ENCODE measurements around the gene KPTN. TPM values are rescaled to one million over a fixed set of nuclear protein-coding genes. Genes with fewer than 3 reads are reported as not detected.

Gene KPTN
- total RNA-seq, 1 experiment from 2014 or later: 8.0 TPM

DNA sequence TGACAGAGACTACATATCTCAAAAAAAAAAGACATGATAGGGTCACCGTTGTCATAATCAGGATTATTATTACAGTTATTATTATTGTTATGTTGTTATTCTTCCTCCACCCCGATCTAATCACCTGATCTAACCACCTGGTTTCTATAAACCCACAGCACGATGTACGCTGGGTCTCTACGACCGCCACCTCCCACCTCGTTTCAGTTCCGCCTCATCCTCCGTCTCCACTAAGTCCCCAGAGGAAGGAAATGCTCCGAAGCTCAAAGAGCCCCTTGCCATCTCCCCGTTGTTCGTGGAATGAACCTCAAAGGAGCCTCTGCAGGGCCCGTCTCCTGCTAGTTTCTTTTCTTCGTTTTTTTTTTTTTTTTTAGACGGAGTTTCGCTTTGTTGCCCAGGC is 48.8 kb downstream of the KPTN start:
- DNase-seq (no peak), ATAC-seq (no peak)
- no peaks in the 10 kb centered on the region for H3K9me2 ChIP-seq (replicated peaks; ENCODE audit: low read length)
- H3K4me1 ChIP-seq (ENCODE audit: insufficient read depth, low read length): no peaks in the 10 kb centered on the region
- no peaks in the 10 kb centered on the region for H3K9me3 ChIP-seq (ENCODE audit: low read length)
- no peaks in the 10 kb centered on the region for H3K79me2 ChIP-seq (ENCODE audit: low read length)
- no peaks in the 10 kb centered on the region for H3K36me3 ChIP-seq (ENCODE audit: low read depth, low read length)
- no peaks in the 10 kb centered on the region for H4K20me1 ChIP-seq (ENCODE audit: low read length)
- no peaks in the 10 kb centered on the region for H3F3A ChIP-seq (ENCODE audit: low read length, unreplicated experiment)
- intact Hi-C loops (cut with micrococcal nuclease): loop anchor here (5.0 to 10.0 kb wide), 2 partner anchors 80 to 162 kb away; partner anchors contain the start of gene NAPA
- H3K27ac ChIP-seq (ENCODE audit: low read length): no peak overlapping the region
- no peaks in the 10 kb centered on the region for H3K27me3 ChIP-seq (ENCODE audit: low read length)
- no peak overlapping the region for H3K4me2 ChIP-seq (ENCODE audit: low read length)
- no peak for TF ChIP-seq EZH2phosphoT487 (IDR thresholded peaks at IDR 0.05; ENCODE audit: borderline replicate concordance, low read length)
- TF ChIP-seq EZH2 (IDR thresholded peaks at IDR 0.05; ENCODE audit: low read length, unreplicated experiment): no peak
- TF ChIP-seq, protein P1, sequence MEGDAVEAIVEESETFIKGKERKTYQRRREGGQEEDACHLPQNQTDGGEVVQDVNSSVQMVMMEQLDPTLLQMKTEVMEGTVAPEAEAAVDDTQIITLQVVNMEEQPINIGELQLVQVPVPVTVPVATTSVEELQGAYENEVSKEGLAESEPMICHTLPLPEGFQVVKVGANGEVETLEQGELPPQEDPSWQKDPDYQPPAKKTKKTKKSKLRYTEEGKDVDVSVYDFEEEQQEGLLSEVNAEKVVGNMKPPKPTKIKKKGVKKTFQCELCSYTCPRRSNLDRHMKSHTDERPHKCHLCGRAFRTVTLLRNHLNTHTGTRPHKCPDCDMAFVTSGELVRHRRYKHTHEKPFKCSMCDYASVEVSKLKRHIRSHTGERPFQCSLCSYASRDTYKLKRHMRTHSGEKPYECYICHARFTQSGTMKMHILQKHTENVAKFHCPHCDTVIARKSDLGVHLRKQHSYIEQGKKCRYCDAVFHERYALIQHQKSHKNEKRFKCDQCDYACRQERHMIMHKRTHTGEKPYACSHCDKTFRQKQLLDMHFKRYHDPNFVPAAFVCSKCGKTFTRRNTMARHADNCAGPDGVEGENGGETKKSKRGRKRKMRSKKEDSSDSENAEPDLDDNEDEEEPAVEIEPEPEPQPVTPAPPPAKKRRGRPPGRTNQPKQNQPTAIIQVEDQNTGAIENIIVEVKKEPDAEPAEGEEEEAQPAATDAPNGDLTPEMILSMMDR (conservative IDR thresholded peaks at IDR 0.05; ENCODE audit: low read depth, low read length): no peak
- ChIA-PET CTCF (interaction anchor here (0.6 kb wide), 1 partner anchor 15 kb away, joined by 4 read pairs; no protein-coding TSS in a partner anchor), POLR2A (ENCODE audit: unreplicated experiment) (no interaction called here)
- no TSS peak for BruUV-seq (replicated peaks)
- no peak overlapping the region for H3K9ac ChIP-seq (ENCODE audit: low read length)
- no peak overlapping the region for H3K4me3 ChIP-seq (ENCODE audit: low read length)
- H2AFZ ChIP-seq (ENCODE audit: low read length): no peak overlapping the region

GRCh38 chr19:47434088-47434487 is 49.9 kb downstream of the KPTN start:
- Histone ChIP-seq H3K36me3 (ENCODE audit: low read depth, low read length) (no peaks in the 10 kb centered on the region), H3K27ac (ENCODE audit: low read length) (no peak overlapping the region), H4K20me1 (ENCODE audit: low read length) (no peaks in the 10 kb centered on the region), H3K4me2 (ENCODE audit: low read length) (no peak overlapping the region), H2AFZ (ENCODE audit: low read length) (no peak overlapping the region), H3K27me3 (ENCODE audit: low read length) (no peaks in the 10 kb centered on the region), H3K4me1 (ENCODE audit: insufficient read depth, low read length) (no peaks in the 10 kb centered on the region), H3F3A (ENCODE audit: low read length, unreplicated experiment) (no peaks in the 10 kb centered on the region), H3K4me3 (ENCODE audit: low read length) (no peak overlapping the region), H3K9me2 (replicated peaks; ENCODE audit: low read length) (no peaks in the 10 kb centered on the region), H3K9me3 (ENCODE audit: low read length) (no peaks in the 10 kb centered on the region), H3K9ac (ENCODE audit: low read length) (no peak overlapping the region), H3K79me2 (ENCODE audit: low read length) (no peaks in the 10 kb centered on the region)
- POLR2A ChIA-PET (ENCODE audit: unreplicated experiment): no interaction called here
- no peak for DNase-seq
- TF ChIP-seq EZH2phosphoT487 (IDR thresholded peaks at IDR 0.05; ENCODE audit: borderline replicate concordance, low read length) (no peak), EZH2 (IDR thresholded peaks at IDR 0.05; ENCODE audit: low read length, unreplicated experiment) (no peak)
- TF ChIP-seq, protein P1 (conservative IDR thresholded peaks at IDR 0.05; ENCODE audit: low read depth, low read length): no peak
- no peak for ATAC-seq
- CTCF ChIA-PET: no interaction called here
- intact Hi-C loops (cut with micrococcal nuclease): loop anchor here (10.0 kb wide), 1 partner anchor 81 kb away; the partner anchor contains the start of gene NAPA
- no TSS peak for BruUV-seq (replicated peaks)

- ChIA-PET CTCF (no interaction called here), POLR2A (ENCODE audit: unreplicated experiment) (interaction anchor here (0.6 kb wide), 1 partner anchor 79 kb away, joined by 5 read pairs; no protein-coding TSS in a partner anchor)
- H3K9me2 ChIP-seq (replicated peaks; ENCODE audit: low read length): no peaks in the 10 kb centered on the region
- H3F3A ChIP-seq (ENCODE audit: low read length, unreplicated experiment): no peaks in the 10 kb centered on the region
- no peaks in the 10 kb centered on the region for H3K27me3 ChIP-seq (ENCODE audit: low read length)
- H3K9me3 ChIP-seq (ENCODE audit: low read length): no peaks in the 10 kb centered on the region
- H3K27ac ChIP-seq (ENCODE audit: low read length): no peak overlapping the region
- no peak overlapping the region for H3K9ac ChIP-seq (ENCODE audit: low read length)
- H3K79me2 ChIP-seq (ENCODE audit: low read length): no peaks in the 10 kb centered on the region
- ATAC-seq (no peak), DNase-seq (no peak)
- H3K4me2 ChIP-seq (ENCODE audit: low read length): no peak overlapping the region
- no peaks in the 10 kb centered on the region for H3K36me3 ChIP-seq (ENCODE audit: low read depth, low read length)
- no TSS peak for BruUV-seq (replicated peaks)
- H2AFZ ChIP-seq (ENCODE audit: low read length): no peak overlapping the region
- TF ChIP-seq, protein P1 (conservative IDR thresholded peaks at IDR 0.05; ENCODE audit: low read depth, low read length): no peak
- peaks cover 4% of the 10 kb centered on the region; the same call in 1 of the 2 replicates for H3K4me1 ChIP-seq (ENCODE audit: insufficient read depth, low read length)
- intact Hi-C loops (cut with micrococcal nuclease): loop anchor here (10.0 kb wide), 1 partner anchor 82 kb away; the partner anchor contains the start of gene NAPA
- H3K4me3 ChIP-seq (ENCODE audit: low read length): no peak overlapping the region
- H4K20me1 ChIP-seq (ENCODE audit: low read length): no peaks in the 10 kb centered on the region
Observed at GRCh38 chr19:47433121-47433520, 50.9 kb downstream of the KPTN start.

Data from PC-3 (cell line).